ENCODE measurements around the gene NFIX. TPM values are rescaled to one million over a fixed set of nuclear protein-coding genes. Genes with fewer than 3 reads are reported as not detected.

NFIX gene
- total and polyA plus RNA-seq, 9 of the 15 experiments (the other 6 are each of a cell fraction or from before 2014, with no cell fraction given), result 0.28 to 26.8 (median 5.4) TPM

GRCh38 chr19:13032837-13033236 is 37.6 kb downstream of the NFIX start:
- CTCF ChIA-PET (ENCODE audit: low intra/inter-chr PET ratio), result interaction anchor here (1.1 to 1.2 kb wide), 2 partner anchors 47 to 67 kb away, joined by 4 read pairs; no protein-coding TSS in a partner anchor
- WGBS (ENCODE audit: insufficient coverage, low coverage, missing lambda C conversion rate), result 91% methylated on average over 11 of the region's 13 CpGs
- DNase-seq (ENCODE audit: extremely low read depth in 1 of 4, low spot score in 3 of 4) (no peak), ATAC-seq (no peak), FAIRE-seq (no peak)
- Histone ChIP-seq H3K27me3 (ENCODE audit: control insufficient read depth in 2 of 2, insufficient read depth in 2 of 2, low read length in 2 of 2) (no peaks in the 10 kb centered on the region), H3K9ac (ENCODE audit: insufficient read depth in 1 of 2, low read depth in 2 of 2, low read length in 2 of 2) (0 out of 4 replicates have a peak overlapping the region, but pooled peaks of 1 of the 2 experiments have one; percentile 28), H3K27ac (ENCODE audit: extremely low read depth, low read depth, low read length) (no peak overlapping the region; the same call in 2 of the 3 replicates), H2AFZ (ENCODE audit: low read depth, low read length) (no peak overlapping the region), H3K79me2 (ENCODE audit: control insufficient read depth, insufficient read depth, low read length) (peaks cover 8% of the 10 kb centered on the region), H3K4me3 (no peak overlapping the region), H3K4me1 (replicated peaks in 1 of 2; ENCODE audit: control insufficient read depth in 2 of 2, insufficient read depth in 2 of 2, low read length in 2 of 2) (peaks cover 11 to 16% of the 10 kb centered on the region in 2 experiments; a peak in 3 of 5 replicates), H3K36me3 (ENCODE audit: control insufficient read depth, insufficient read depth, low read length) (peaks cover 31% of the 10 kb centered on the region), H3K4me2 (ENCODE audit: insufficient read depth, low read length) (no peak overlapping the region), H3K9me1 (ENCODE audit: control insufficient read depth, insufficient read depth, low read length) (no peaks in the 10 kb centered on the region), H3K9me3 (replicated peaks; ENCODE audit: control insufficient read depth, insufficient read depth, low read depth, low read length) (no peaks in the 10 kb centered on the region), H4K20me1 (replicated peaks; ENCODE audit: control insufficient read depth, insufficient read depth, low read length) (peaks cover 17% of the 10 kb centered on the region)
- POLR2A ChIA-PET, result interaction anchor here (1.0 kb wide), 2 partner anchors 51 to 120 kb away, joined by 3 read pairs; no protein-coding TSS in a partner anchor
- no peak for TF ChIP-seq DACH1 (IDR thresholded peaks at IDR 0.05; ENCODE audit: partially characterized antibody)
- TF ChIP-seq FOXM1 (IDR thresholded peaks at IDR 0.05; ENCODE audit: low read depth), result no peak
- TF ChIP-seq FOXM1 (CRISPR knock-in tag; IDR thresholded peaks at IDR 0.05; ENCODE audit: low read depth), result no peak
- TF ChIP-seq HLTF (IDR thresholded peaks at IDR 0.05), result no peak
- no peak for TF ChIP-seq ZNF655 (CRISPR knock-in tag; IDR thresholded peaks at IDR 0.05)
- no peak for TF ChIP-seq ILF3 (IDR thresholded peaks at IDR 0.05; ENCODE audit: borderline replicate concordance)
- no peak for TF ChIP-seq TEAD4 (IDR thresholded peaks at IDR 0.05; ENCODE audit: low read length)
- TF ChIP-seq TEAD4 (CRISPR knock-in tag; IDR thresholded peaks at IDR 0.05; ENCODE audit: borderline replicate concordance), result no peak
- TF ChIP-seq PTTG1 (tag; IDR thresholded peaks at IDR 0.05; ENCODE audit: low read depth), result no peak
- no peak for TF ChIP-seq THAP7 (CRISPR knock-in tag; IDR thresholded peaks at IDR 0.05)
- no peak for TF ChIP-seq ETV5 (CRISPR knock-in tag; IDR thresholded peaks at IDR 0.05; ENCODE audit: low read depth)
- no peak for TF ChIP-seq FOXA1 (IDR thresholded peaks at IDR 0.05; ENCODE audit: borderline replicate concordance)
- TF ChIP-seq MXD1 (CRISPR knock-in tag; IDR thresholded peaks at IDR 0.05; ENCODE audit: borderline replicate concordance, poor library complexity, severe bottlenecking), result no peak
- no peak for TF ChIP-seq STAT6 (CRISPR knock-in tag; IDR thresholded peaks at IDR 0.05)
- intact Hi-C loops (cut with micrococcal nuclease) (loop anchor here (5.0 kb wide), 1 partner anchor 59 kb away; no protein-coding TSS in a partner anchor), in situ Hi-C loops (cut with MboI) (no loop called here)
- no TSS peak for BruUV-seq (replicated peaks)
